C4-2B (cell line): ENCODE data around the gene SUMF1.

Source experiments
- H3K27ac ChIP-seq: fragments of 450-650 bp; 2 replicates; pipeline ENCODE4 v1.5.1; 2017
- ZFX ChIP-seq: fragments of 450-650 bp; IDR thresholded peaks from 2 replicates; pipeline ENCODE4 v1.6.1; 2017
- TF ChIP-seq, protein P1 (sequence below): fragments of 450-650 bp; conservative IDR thresholded peaks from 2 replicates; pipeline ENCODE4 v1.5.1; 2017; ENCODE audit warnings: mild to moderate bottlenecking

The SUMF1 gene

GRCh38 chr3:4341336-4341675 lies 125.8 kb downstream of the SUMF1 start:
- H3K27ac ChIP-seq = no peak overlapping the region
- no peak for TF ChIP-seq ZFX
- TF ChIP-seq, protein P1, sequence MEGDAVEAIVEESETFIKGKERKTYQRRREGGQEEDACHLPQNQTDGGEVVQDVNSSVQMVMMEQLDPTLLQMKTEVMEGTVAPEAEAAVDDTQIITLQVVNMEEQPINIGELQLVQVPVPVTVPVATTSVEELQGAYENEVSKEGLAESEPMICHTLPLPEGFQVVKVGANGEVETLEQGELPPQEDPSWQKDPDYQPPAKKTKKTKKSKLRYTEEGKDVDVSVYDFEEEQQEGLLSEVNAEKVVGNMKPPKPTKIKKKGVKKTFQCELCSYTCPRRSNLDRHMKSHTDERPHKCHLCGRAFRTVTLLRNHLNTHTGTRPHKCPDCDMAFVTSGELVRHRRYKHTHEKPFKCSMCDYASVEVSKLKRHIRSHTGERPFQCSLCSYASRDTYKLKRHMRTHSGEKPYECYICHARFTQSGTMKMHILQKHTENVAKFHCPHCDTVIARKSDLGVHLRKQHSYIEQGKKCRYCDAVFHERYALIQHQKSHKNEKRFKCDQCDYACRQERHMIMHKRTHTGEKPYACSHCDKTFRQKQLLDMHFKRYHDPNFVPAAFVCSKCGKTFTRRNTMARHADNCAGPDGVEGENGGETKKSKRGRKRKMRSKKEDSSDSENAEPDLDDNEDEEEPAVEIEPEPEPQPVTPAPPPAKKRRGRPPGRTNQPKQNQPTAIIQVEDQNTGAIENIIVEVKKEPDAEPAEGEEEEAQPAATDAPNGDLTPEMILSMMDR = no peak

DNA sequence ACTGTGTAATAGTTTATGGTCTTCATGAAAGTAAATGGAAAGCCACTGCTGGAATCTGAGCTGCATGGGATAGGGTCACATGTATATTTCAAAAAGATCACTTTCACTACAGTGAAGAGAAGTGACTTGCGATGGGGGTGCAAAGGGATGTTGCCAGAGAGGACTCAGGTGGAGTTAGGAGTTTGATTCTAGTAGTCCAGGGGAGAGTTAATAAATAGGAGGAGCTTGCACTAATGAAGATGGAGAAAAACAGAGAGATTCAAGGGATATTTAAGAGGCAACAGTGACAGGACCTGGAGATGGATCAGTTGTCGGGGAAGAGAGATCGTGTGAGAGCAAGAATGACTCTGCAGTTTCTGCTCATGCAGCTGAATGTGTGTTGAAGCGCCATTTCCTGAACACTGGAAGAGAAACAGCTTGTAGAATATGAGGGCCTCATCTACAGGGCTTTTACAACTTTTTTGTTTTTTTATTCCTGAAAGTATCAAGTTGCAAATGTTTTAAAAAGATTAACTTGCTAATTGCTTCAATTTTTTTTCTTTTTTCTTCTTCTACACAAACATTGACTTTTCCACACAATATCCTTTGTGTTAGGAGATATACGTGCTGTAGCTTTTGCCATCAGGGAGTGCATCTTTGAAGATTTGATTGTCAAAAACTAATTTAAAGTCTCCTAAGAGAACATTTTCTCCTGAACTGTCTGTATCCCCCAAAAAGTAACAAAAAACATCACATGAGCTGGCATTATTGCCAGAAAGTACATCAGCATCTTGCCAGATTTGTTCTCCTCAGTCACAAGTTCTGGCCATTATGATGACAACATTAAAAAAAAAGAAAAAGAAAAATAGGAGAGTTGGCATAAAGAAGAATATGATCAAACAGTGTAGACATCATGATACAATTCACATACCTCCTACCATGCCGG lies 126.4 kb downstream of the SUMF1 start:
- TF ChIP-seq, protein P1 = no peak
- no peak for TF ChIP-seq ZFX
- no peak overlapping the region for H3K27ac ChIP-seq

GRCh38 chr3:4340077-4340410 lies 127.0 kb downstream of the SUMF1 start:
- H3K27ac ChIP-seq = no peak overlapping the region
- TF ChIP-seq, protein P1 = no peak
- TF ChIP-seq ZFX = no peak

DNA sequence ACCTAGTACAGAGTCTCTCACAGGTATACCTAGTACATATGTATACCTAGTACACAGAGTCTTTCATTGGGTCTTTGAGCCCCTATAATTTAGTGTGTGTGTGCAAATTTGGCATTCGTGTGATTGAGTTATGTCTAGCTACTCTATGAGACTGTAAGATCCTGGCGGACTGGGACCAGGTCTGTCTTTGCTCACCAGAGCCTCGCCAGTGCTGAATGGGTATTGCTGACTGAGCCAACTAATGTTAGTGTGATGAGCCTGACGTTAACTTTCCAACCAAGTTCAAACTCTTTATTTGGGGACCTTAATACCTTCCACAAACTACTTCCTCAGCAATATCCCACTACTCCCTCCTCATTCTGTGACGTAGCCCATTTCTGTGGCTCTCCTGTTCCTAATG lies 128.3 kb downstream of the SUMF1 start:
- H3K27ac ChIP-seq = no peak overlapping the region
- TF ChIP-seq ZFX = no peak
- TF ChIP-seq, protein P1 = no peak

GRCh38 chr3:4336850-4337546 lies 130.1 kb downstream of the SUMF1 start:
- TF ChIP-seq, protein P1 = no peak
- no peak for TF ChIP-seq ZFX

DNA sequence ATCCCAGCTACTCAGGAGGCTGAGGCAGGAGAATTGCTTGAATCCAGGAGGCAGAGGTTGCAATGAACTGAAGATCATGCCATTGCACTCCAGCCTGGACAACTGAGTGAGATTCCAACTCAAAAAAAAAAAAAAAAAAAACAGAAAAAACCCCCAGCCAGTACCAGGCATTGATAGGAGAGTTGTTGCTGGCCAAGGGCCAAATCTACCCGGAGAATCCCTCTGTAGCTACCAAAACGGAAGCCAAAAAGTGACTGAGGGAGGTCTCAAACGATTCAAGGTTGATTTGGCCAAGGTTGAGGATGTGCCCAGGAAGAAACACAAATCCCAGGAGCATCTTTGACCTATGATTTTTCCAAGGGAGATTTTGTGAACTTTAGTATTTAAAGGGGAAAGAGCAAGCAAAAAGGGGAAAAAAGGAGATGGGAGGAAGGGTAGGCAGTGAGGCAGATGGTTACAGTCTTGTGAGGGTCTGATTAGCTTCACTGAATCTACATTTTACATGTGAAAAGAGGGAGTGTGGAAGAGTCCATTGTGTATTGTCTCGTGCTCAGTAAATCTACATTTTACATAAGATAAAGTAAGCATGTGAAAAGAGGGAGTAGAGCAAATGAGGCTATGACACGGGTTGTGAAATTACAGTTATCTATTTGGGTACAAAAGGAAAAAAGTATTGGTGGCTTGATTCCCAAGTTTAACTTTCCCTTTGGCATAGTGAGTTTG lies 131.1 kb downstream of the SUMF1 start:
- TF ChIP-seq, protein P1 = no peak
- no peak for TF ChIP-seq ZFX
- H3K27ac ChIP-seq = no peak overlapping the region

More at GRCh38 chr3:4336850-4337546, 130.1 kb downstream of the SUMF1 start:
- no peak overlapping the region for H3K27ac ChIP-seq

GRCh38 chr3:4334548-4334947 lies 132.5 kb downstream of the SUMF1 start:
- H3K27ac ChIP-seq = no peak overlapping the region
- TF ChIP-seq, protein P1 = peak; percentile 27
- TF ChIP-seq ZFX = no peak
